GM12878 (cell line): ENCODE measurements around the gene PFKL. TPM values are rescaled to one million over a fixed set of nuclear protein-coding genes. Genes with fewer than 3 reads are reported as not detected.

Experiments used
- ATAC-seq: fragments of 200-7000 bp; cut with Tn5 transposase; 3 replicates; pipeline ENCODE4 v1.9.1; 2020; ENCODE audit warnings: mild to moderate bottlenecking, moderate library complexity
- BruUV-seq: library from RNA; stranded (reverse); fragments of 400-500 nt; replicated peaks from 2 replicates; lab custom pipeline; 2021; lab: Mats Ljungman, UMichigan
- CTCF ChIA-PET: fragments of 300-600 bp; sonication (Branson Sonifier 250); formaldehyde crosslinking; extraction: SDS; loops from one replicate; lab custom pipeline; 2021; ENCODE audit warnings: inconsistent platforms; lab: Yijun Ruan, JAX
- POLR2A ChIA-PET: fragments of 350-600 bp; formaldehyde crosslinking; extraction: SDS; loops from one replicate; lab custom pipeline; 2021; ENCODE audit warnings: inconsistent platforms; lab: Charles Lee
- RAD21 ChIA-PET: fragments of 300-600 bp; sonication (Branson Sonifier 250); formaldehyde crosslinking; loops from one replicate; lab custom pipeline; 2023; ENCODE audit warnings: antibody characterized with exemption; ENCODE audit not compliant: unreplicated experiment; lab: Charles Lee
- SMC1A ChIA-PET: fragments of 300-600 bp; sonication (Branson Sonifier 250); formaldehyde crosslinking; loops from one replicate; lab custom pipeline; 2023; ENCODE audit not compliant: unreplicated experiment, uncharacterized antibody; lab: Charles Lee
- DNase-seq: peaks from one replicate; pipeline ENCODE4 v3.0.0-alpha.2; 2011; ENCODE audit warnings: low read depth, low spot score
- FAIRE-seq: peaks from 3 replicates; lab custom pipeline; 2011; peaks lifted over from hg19 to GRCh38; lab: Jason Lieb, UNC
- H2AFZ ChIP-seq: 2 replicates; pipeline ENCODE4 v1.6.0; 2011; ENCODE audit warnings: low read depth, low read length, control low read depth; ENCODE audit not compliant: control insufficient read depth
- H3K27ac ChIP-seq: 2 replicates; pipeline ENCODE4 v1.5.1; 2011; ENCODE audit warnings: control low read depth; ENCODE audit not compliant: control insufficient read depth, insufficient read depth
- H3K27me3 ChIP-seq, 2 experiments: replicated peaks in 1 of 2; 2 replicates each; pipeline versions ENCODE4 v1.6.0 to v1.6.1; 2011; ENCODE audit warnings: low read length in 1 of 2; ENCODE audit not compliant: control insufficient read depth in 2 of 2, insufficient read depth in 2 of 2
- H3K36me3 ChIP-seq, 2 experiments: 2 replicates each; pipeline ENCODE4 v1.5.1; 2011; ENCODE audit warnings: low read length in 1 of 2; ENCODE audit not compliant: control insufficient read depth in 2 of 2, insufficient read depth in 2 of 2
- H3K4me1 ChIP-seq: 2 replicates; pipeline ENCODE4 v1.6.1; 2011; ENCODE audit warnings: mild to moderate bottlenecking, low read length, moderate library complexity, mixed read lengths; ENCODE audit not compliant: control insufficient read depth, insufficient read depth
- H3K4me2 ChIP-seq: 2 replicates; pipeline ENCODE4 v1.6.0; 2011; ENCODE audit warnings: control low read depth; ENCODE audit not compliant: control insufficient read depth, insufficient read depth
- H3K4me3 ChIP-seq: fragments of 200-600 bp; sonication (generic); 2 replicates; pipeline ENCODE4 v1.5.1; 2016
- H3K79me2 ChIP-seq: 2 replicates; pipeline ENCODE4 v1.6.0; 2011; ENCODE audit warnings: low read length; ENCODE audit not compliant: control insufficient read depth, insufficient read depth
- H3K9ac ChIP-seq: 2 replicates; pipeline ENCODE4 v1.8.0; 2011; ENCODE audit warnings: low read length, control low read depth, mixed read lengths; ENCODE audit not compliant: control insufficient read depth, insufficient read depth
- H3K9me3 ChIP-seq: replicated peaks from 3 replicates; pipeline ENCODE4 v1.5.1; 2011; ENCODE audit warnings: mild to moderate bottlenecking, low read length; ENCODE audit not compliant: control insufficient read depth, insufficient read depth
- H4K20me1 ChIP-seq: 2 replicates; pipeline ENCODE4 v1.6.0; 2011; ENCODE audit not compliant: control insufficient read depth, insufficient read depth
- TARDBP ChIP-seq: IDR thresholded peaks from 2 replicates; pipeline ENCODE4 v1.6.1; 2016; ENCODE audit warnings: borderline replicate concordance
- WGBS: methylation state at CpG from one replicate; pipeline ENCODE4 v1.1.6; 2016; ENCODE audit warnings: low lambda C conversion rate; ENCODE audit not compliant: insufficient replicate concordance, insufficient coverage; ENCODE audit errors: missing lambda C conversion rate; 5-methylcytosine and 5-hydroxymethylcytosine counted together
- in situ Hi-C: fragments of 300-500 bp; cut with MboI; formaldehyde crosslinking; loops from 9 replicates; pipeline ENCODE4 v1.14.3; 2018; ENCODE audit warnings: mixed read lengths
- intact Hi-C: fragments of 100-400 bp; cut with micrococcal nuclease; formaldehyde crosslinking; loops from one replicate; pipeline ENCODE4 v1.14.2; 2022; ENCODE audit not compliant: unreplicated experiment
- polyA plus RNA-seq, 11 experiments: library from polyadenylated mRNA; depleted of rRNA in 4 of 11; unstranded in 6 of 11; stranded (reverse) in 5 of 11; fragments of >200 nt; fragmentation: Nextera tagmentation in 4 of 11; fragmentation: Illumina TruSeq in 1 of 11; extraction: Ambion mirVana in 4 of 11; extraction: Trizol in 1 of 11; gene quantifications; 1 replicate in 1 of 11; 2 replicates in 10 of 11; pipeline versions ENCODE4 v1.2.1 to v1.2.3, GENCODE V29; 2011 to 2016; ENCODE audit warnings: inconsistent platforms in 2 of 11, missing spikeins in 2 of 11, low read depth in 1 of 11
- total RNA-seq, 4 experiments: library from RNA; depleted of rRNA in 3 of 4; stranded (reverse); fragments of >200 nt in 3 of 4; fragmentation: Illumina TruSeq in 1 of 4; extraction: Trizol in 1 of 4; gene quantifications; 2 replicates each; pipeline versions ENCODE4 v1.2.1 to v1.2.3, GENCODE V29; 2013 to 2021
- TF ChIP-seq, protein P1 (sequence below): fragments of 450-650 bp; IDR thresholded peaks from 2 replicates; pipeline ENCODE4 v1.6.1; 2017; ENCODE audit warnings: mild to moderate bottlenecking

Gene PFKL
- total and polyA plus RNA-seq, 10 of the 15 experiments (the other 5 are each of a cell fraction or from before 2014, with no cell fraction given): 1.2 to 192 (median 112) TPM

DNA sequence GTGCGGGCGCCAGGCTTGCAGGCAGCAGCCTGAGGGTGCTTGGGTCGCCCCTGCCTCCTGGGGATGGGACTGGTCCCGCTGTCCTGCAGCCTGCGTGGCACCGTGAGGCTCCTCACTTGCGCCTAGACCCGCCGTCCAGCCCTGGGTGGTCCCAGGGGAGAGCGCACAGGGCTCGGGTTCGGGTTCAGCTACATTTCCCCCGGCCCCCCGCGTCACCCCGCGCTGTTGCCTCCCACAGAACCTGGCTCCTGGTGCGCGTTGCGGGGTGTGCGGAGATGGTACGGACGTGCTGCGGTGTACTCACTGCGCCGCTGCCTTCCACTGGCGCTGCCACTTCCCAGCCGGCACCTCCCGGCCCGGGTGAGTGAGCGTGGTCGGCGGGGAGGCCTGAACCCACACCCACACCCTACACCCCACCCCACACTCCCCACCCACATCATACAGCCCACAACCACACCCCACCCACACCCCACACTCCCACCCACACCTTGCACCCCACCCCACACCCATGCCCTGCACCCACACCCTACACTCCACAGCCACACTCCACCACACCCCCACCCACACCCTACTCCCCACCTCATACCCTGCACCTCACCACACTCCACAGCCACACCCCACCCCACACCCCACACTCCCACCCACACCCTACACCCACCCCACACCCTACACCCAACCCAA, 6.2 kb upstream of the PFKL start:
- Histone ChIP-seq H3K4me2 (no peak overlapping the region), H3K36me3 (no peaks in the 10 kb centered on the region)
- FAIRE-seq: no peak
- 64% methylated on average over 33 of the region's 33 CpGs for WGBS
- TF ChIP-seq TARDBP: no peak
- TF ChIP-seq, protein P1, sequence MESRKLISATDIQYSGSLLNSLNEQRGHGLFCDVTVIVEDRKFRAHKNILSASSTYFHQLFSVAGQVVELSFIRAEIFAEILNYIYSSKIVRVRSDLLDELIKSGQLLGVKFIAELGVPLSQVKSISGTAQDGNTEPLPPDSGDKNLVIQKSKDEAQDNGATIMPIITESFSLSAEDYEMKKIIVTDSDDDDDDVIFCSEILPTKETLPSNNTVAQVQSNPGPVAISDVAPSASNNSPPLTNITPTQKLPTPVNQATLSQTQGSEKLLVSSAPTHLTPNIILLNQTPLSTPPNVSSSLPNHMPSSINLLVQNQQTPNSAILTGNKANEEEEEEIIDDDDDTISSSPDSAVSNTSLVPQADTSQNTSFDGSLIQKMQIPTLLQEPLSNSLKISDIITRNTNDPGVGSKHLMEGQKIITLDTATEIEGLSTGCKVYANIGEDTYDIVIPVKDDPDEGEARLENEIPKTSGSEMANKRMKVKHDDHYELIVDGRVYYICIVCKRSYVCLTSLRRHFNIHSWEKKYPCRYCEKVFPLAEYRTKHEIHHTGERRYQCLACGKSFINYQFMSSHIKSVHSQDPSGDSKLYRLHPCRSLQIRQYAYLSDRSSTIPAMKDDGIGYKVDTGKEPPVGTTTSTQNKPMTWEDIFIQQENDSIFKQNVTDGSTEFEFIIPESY: 0 out of 2 replicates have a peak, but pooled peaks have one; percentile 24
- TF ChIP-seq, all 136 proteins: peak for 1
- H3K4me1 ChIP-seq: peaks cover 35% of the 10 kb centered on the region
- ChIA-PET SMC1A (interaction anchor here (1.1 kb wide), 1 partner anchor 10 kb away, joined by 3 read pairs; no protein-coding TSS in a partner anchor), RAD21 (no interaction called here), CTCF (no interaction called here), POLR2A (no interaction called here)
- H3K9ac ChIP-seq: no peak overlapping the region
- H3K4me3 ChIP-seq: no peak overlapping the region
- H4K20me1 ChIP-seq: no peaks in the 10 kb centered on the region; the same call in 1 of the 2 replicates
- H3K27ac ChIP-seq: no peak overlapping the region
- DNase-seq: no peak
- H3K27me3 ChIP-seq: no peaks in the 10 kb centered on the region
- peaks cover 3% of the 10 kb centered on the region; the same call in 1 of the 2 replicates for H3K79me2 ChIP-seq
- BruUV-seq: no TSS peak
- in situ Hi-C loops (no loop called here), intact Hi-C loops (no loop called here)
- no peak for ATAC-seq
- no peaks in the 10 kb centered on the region for H3K9me3 ChIP-seq
- H2AFZ ChIP-seq: no peak overlapping the region
